ENCODE data around the gene NACC1.
A peak's percentile ranks its signal among the peaks of the same experiment; 100 is the strongest.

Gene NACC1

GRCh38 chr19:13121551-13122274 lies 3.6 kb downstream of the NACC1 start:
- no peak for DNase-seq

- no peak for DNase-seq
Observed at GRCh38 chr19:13122275-13122878, 4.3 kb downstream of the NACC1 start.

GRCh38 chr19:13122980-13123957 lies 5.2 kb downstream of the NACC1 start:
- no peak for DNase-seq

GRCh38 chr19:13127051-13127450 lies 9.0 kb downstream of the NACC1 start:
- no peak for DNase-seq

- no peak for DNase-seq
Observed at GRCh38 chr19:13127811-13128575, 9.9 kb downstream of the NACC1 start.

GRCh38 chr19:13128583-13128982 lies 10.5 kb downstream of the NACC1 start:
- DNase-seq: no peak

GRCh38 chr19:13129384-13129783 lies 11.3 kb downstream of the NACC1 start:
- DNase-seq: no peak

GRCh38 chr19:13130886-13131490 lies 12.9 kb downstream of the NACC1 start:
- DNase-seq: no peak

- DNase-seq: peak; percentile 19
Observed at GRCh38 chr19:13132471-13133180, 14.6 kb downstream of the NACC1 start.

- DNase-seq: no peak
Observed at GRCh38 chr19:13133241-13133870, 15.3 kb downstream of the NACC1 start.

GRCh38 chr19:13134626-13135025 lies 16.6 kb downstream of the NACC1 start:
- DNase-seq: no peak

GRCh38 chr19:13135068-13136062 lies 17.3 kb downstream of the NACC1 start:
- DNase-seq: no peak

- no peak for DNase-seq
Observed at GRCh38 chr19:13137290-13137794, 19.3 kb downstream of the NACC1 start.

- DNase-seq: no peak
Observed at GRCh38 chr19:13138171-13138915, 20.3 kb downstream of the NACC1 start.

GRCh38 chr19:13138916-13139198 lies 20.8 kb downstream of the NACC1 start:
- no peak for DNase-seq

- DNase-seq: no peak
Observed at GRCh38 chr19:13139633-13140311, 21.7 kb downstream of the NACC1 start.

- peak; percentile 88 for DNase-seq
Observed at GRCh38 chr19:13146763-13147563, 28.9 kb downstream of the NACC1 start.
